OCI-LY7 (cell line): Measurements from ENCODE around the gene MED26. TPM values are rescaled to one million over a fixed set of nuclear protein-coding genes. Genes with fewer than 3 reads are reported as not detected.

ENCODE experiments used
- BruUV-seq: library from RNA; stranded (reverse); fragments of 400-500 nt; replicated peaks from 2 replicates; lab custom pipeline; 2021; lab: Mats Ljungman, UMichigan
- CTCF ChIA-PET: fragments of 300-600 bp; sonication (Branson Sonifier 250); formaldehyde crosslinking; loops from one replicate; lab custom pipeline; 2022; ENCODE audit warnings: antibody characterized with exemption; ENCODE audit not compliant: unreplicated experiment; lab: Charles Lee
- POLR2A ChIA-PET: fragments of 300-600 bp; sonication (Branson Sonifier 250); formaldehyde crosslinking; loops from one replicate; lab custom pipeline; 2022; ENCODE audit warnings: antibody characterized with exemption; lab: Charles Lee
- DNase-seq: peaks from one replicate; pipeline ENCODE4 v3.0.0-alpha.2; 2015; ENCODE audit warnings: low spot score
- H2AFZ ChIP-seq: fragments of 200-600 bp; sonication (generic), shearing (Covaris generic); 2 replicates; pipeline ENCODE4 v1.6.1; 2014; ENCODE audit warnings: mild to moderate bottlenecking, antibody characterized with exemption, low read length, moderate library complexity
- H3K27ac ChIP-seq: fragments of 200-600 bp; sonication (generic); 2 replicates; pipeline ENCODE4 v1.5.1; 2014; ENCODE audit warnings: mixed run types, low read depth, mild to moderate bottlenecking, moderate library complexity, low read length, inconsistent platforms; ENCODE audit not compliant: poor library complexity, severe bottlenecking
- H3K36me3 ChIP-seq: fragments of 200-600 bp; sonication (generic); 2 replicates; pipeline ENCODE4 v1.6.1; 2014; ENCODE audit warnings: mild to moderate bottlenecking, antibody characterized with exemption, low read length, moderate library complexity, mixed read lengths; ENCODE audit not compliant: insufficient read depth
- H3K4me1 ChIP-seq: fragments of 200-600 bp; sonication (generic); 2 replicates; pipeline ENCODE4 v1.5.1; 2014; ENCODE audit warnings: mild to moderate bottlenecking, low read length; ENCODE audit not compliant: insufficient read depth, poor library complexity, severe bottlenecking
- H3K4me2 ChIP-seq: fragments of 200-600 bp; sonication (generic); 2 replicates; pipeline ENCODE4 v1.6.1; 2014; ENCODE audit warnings: mild to moderate bottlenecking, low read length
- H3K4me3 ChIP-seq: fragments of 200-600 bp; sonication (generic); 2 replicates; pipeline ENCODE4 v1.5.1; 2014; ENCODE audit warnings: mild to moderate bottlenecking, low read depth, low read length; ENCODE audit not compliant: poor library complexity, severe bottlenecking
- H3K79me2 ChIP-seq: fragments of 200-600 bp; sonication (generic); 2 replicates; pipeline ENCODE4 v1.6.1; 2016; ENCODE audit warnings: low read depth, mild to moderate bottlenecking, low read length, moderate library complexity, mixed read lengths; ENCODE audit not compliant: insufficient read depth
- H3K9me2 ChIP-seq: fragments of 200-600 bp; sonication (generic); 2 replicates; pipeline ENCODE4 v1.6.1; 2016; ENCODE audit warnings: mild to moderate bottlenecking, low read length, mixed read lengths; ENCODE audit not compliant: insufficient read depth
- H3K9me3 ChIP-seq: fragments of 200-600 bp; sonication (generic); 2 replicates; pipeline ENCODE4 v1.6.1; 2014; ENCODE audit warnings: mild to moderate bottlenecking, mixed run types, low read length, mixed read lengths
- H4K20me1 ChIP-seq: fragments of 200-600 bp; sonication (generic); 2 replicates; pipeline ENCODE4 v1.6.1; 2014; ENCODE audit warnings: mild to moderate bottlenecking, antibody characterized with exemption, low read length, moderate library complexity, mixed read lengths; ENCODE audit not compliant: insufficient read depth
- CTCF ChIP-seq: fragments of 200-600 bp; sonication (generic); conservative IDR thresholded peaks from 2 replicates; pipeline ENCODE4 v1.5.1; 2014; ENCODE audit warnings: mild to moderate bottlenecking, antibody characterized with exemption, low read length, moderate library complexity, mixed read lengths
- EZH2phosphoT487 ChIP-seq: fragments of 200-600 bp; sonication (generic); IDR thresholded peaks from 2 replicates; pipeline ENCODE4 v1.6.1; 2018; ENCODE audit warnings: low read depth, borderline replicate concordance, mild to moderate bottlenecking, mixed run types, antibody characterized with exemption, low read length, moderate library complexity, mixed read lengths
- intact Hi-C: fragments of 100-400 bp; cut with micrococcal nuclease; formaldehyde crosslinking; loops from one replicate; pipeline ENCODE4 v1.10.0; 2022; ENCODE audit not compliant: unreplicated experiment
- total RNA-seq, 2 experiments: library from RNA; depleted of rRNA in 1 of 2; stranded (reverse); fragments of >200 nt in 1 of 2; shearing (Covaris generic) in 1 of 2; gene quantifications; 2 replicates each; pipeline ENCODE4 v1.2.3, GENCODE V29; 2014 to 2022

Gene MED26
- total RNA-seq, 2 experiments from 2014 or later = 19.4 to 26.8 TPM

GRCh38 chr19:16609511-16610200 is 18.3 kb downstream of the MED26 start:
- intact Hi-C loops = no loop called here
- Histone ChIP-seq H3K4me2 (no peak overlapping the region), H3K36me3 (peaks cover 21% of the 10 kb centered on the region; the same call in 1 of the 2 replicates), H3K4me3 (no peak overlapping the region), H3K79me2 (peaks cover 100% of the 10 kb centered on the region), H4K20me1 (peaks cover 43% of the 10 kb centered on the region), H3K27ac (no peak overlapping the region), H3K9me2 (no peaks in the 10 kb centered on the region), H3K4me1 (peaks cover 61% of the 10 kb centered on the region), H2AFZ (no peak overlapping the region), H3K9me3 (no peaks in the 10 kb centered on the region)
- no peak for DNase-seq
- TF ChIP-seq EZH2phosphoT487 (no peak), CTCF (no peak)
- CTCF ChIA-PET = no interaction called here
- POLR2A ChIA-PET = interaction anchor here (0.7 to 1.0 kb wide), 4 partner anchors 9 to 617 kb away, joined by 3 read pairs; no protein-coding TSS in a partner anchor
- BruUV-seq = no TSS peak

- ChIA-PET CTCF (no interaction called here), POLR2A (no interaction called here)
- TSS peak; percentile 19 for BruUV-seq
- TF ChIP-seq CTCF (no peak), EZH2phosphoT487 (no peak)
- Histone ChIP-seq H3K9me3 (no peaks in the 10 kb centered on the region), H3K4me1 (peaks cover 64% of the 10 kb centered on the region), H3K27ac (peak overlapping the region; percentile 15), H4K20me1 (peaks cover 43% of the 10 kb centered on the region), H3K79me2 (peaks cover 100% of the 10 kb centered on the region), H3K4me3 (no peak overlapping the region), H3K36me3 (peaks cover 23% of the 10 kb centered on the region; the same call in 1 of the 2 replicates), H3K9me2 (no peaks in the 10 kb centered on the region), H2AFZ (no peak overlapping the region), H3K4me2 (peak overlapping the region; percentile 12; the same call in 1 of the 2 replicates)
- intact Hi-C loops = no loop called here
- DNase-seq = no peak
Observed at GRCh38 chr19:16608290-16608739, 19.7 kb downstream of the MED26 start.

GRCh38 chr19:16607819-16608218 is 20.2 kb downstream of the MED26 start:
- H3K4me3 ChIP-seq = no peak overlapping the region
- peaks cover 23% of the 10 kb centered on the region; the same call in 1 of the 2 replicates for H3K36me3 ChIP-seq
- intact Hi-C loops = no loop called here
- DNase-seq = no peak
- H3K79me2 ChIP-seq = peaks cover 100% of the 10 kb centered on the region
- ChIA-PET CTCF (no interaction called here), POLR2A (interaction anchor here (0.6 to 1.1 kb wide), 2 partner anchors 23 to 240 kb away, joined by 4 to 5 read pairs; no protein-coding TSS in a partner anchor)
- H3K4me1 ChIP-seq = peaks cover 60% of the 10 kb centered on the region
- peaks cover 47% of the 10 kb centered on the region for H4K20me1 ChIP-seq
- no peaks in the 10 kb centered on the region for H3K9me2 ChIP-seq
- H2AFZ ChIP-seq = no peak overlapping the region
- no peaks in the 10 kb centered on the region for H3K9me3 ChIP-seq
- TF ChIP-seq CTCF = no peak
- TF ChIP-seq EZH2phosphoT487 = no peak
- no peak overlapping the region for H3K4me2 ChIP-seq
- BruUV-seq = no TSS peak
- no peak overlapping the region for H3K27ac ChIP-seq
